GM21576 (cell line): ENCODE data around the gene B3GAT1.

Source experiments
- ATAC-seq: cut with Tn5 transposase; IDR thresholded peaks from one replicate; pipeline ENCODE4 v1.9.1; 2021; ENCODE audit warnings: mild to moderate bottlenecking, moderate library complexity; ENCODE audit not compliant: unreplicated experiment

Gene B3GAT1

DNA sequence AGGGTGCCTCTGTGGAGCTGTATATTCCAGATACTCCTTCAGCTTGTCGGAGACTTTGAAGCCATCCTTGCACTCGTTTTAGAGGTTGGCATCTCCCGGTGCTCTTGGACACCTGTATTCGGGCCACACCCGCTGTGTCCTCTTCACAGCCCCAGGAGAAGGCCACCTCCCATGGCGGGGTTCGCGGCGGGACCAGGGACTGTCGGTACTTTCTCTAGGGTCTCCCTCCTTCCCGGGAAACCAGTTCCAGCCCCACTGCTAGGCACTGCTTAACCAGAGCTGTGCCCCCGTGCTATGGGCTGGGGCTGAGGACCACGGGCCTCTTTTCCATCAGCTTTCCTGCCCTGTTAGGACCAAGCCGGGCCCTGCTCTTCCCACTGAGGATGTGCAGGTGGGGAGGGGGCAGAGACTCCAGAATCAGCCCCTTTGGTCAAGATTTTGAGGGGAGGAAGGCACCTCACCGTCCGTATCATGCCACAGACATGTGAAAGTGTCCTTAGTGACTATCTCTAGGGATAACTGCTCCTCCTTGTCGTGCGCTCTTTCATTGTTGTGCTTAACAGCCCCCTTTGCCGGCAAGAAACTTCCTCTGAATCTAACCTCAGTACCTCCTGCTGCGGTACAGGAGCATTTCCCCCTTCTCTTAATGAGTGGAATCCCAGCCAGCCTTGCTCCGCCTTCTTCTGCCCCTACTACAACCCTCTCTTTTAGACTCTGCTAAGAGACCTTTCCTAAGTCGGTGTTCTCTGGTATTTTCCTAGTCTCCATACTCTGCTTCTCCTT, 1.2 kb upstream of the B3GAT1 start:
- no peak for ATAC-seq

DNA sequence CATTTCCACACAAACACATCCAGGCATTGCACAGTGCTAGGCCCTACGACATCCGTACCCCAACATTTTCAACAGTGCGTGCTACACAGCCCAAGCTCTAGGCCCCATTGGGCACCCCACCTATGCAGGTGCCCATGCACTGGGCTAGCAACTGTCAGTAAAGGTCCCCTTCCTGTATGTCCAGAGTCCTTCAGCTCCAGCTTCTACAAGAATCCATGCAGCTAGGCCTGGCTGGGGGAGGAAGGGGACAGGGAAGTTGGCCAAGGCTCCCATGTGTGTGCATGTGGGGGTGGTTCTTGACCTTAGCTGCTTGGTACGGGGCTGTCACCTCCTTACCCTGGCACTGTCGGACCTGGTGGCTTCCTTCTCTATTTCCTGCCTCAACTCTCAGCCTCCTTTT, 1.3 kb downstream of the B3GAT1 start:
- ATAC-seq: no peak

- ATAC-seq: no peak
Observed at GRCh38 chr11:134409552-134410429, 2.3 kb downstream of the B3GAT1 start.

DNA sequence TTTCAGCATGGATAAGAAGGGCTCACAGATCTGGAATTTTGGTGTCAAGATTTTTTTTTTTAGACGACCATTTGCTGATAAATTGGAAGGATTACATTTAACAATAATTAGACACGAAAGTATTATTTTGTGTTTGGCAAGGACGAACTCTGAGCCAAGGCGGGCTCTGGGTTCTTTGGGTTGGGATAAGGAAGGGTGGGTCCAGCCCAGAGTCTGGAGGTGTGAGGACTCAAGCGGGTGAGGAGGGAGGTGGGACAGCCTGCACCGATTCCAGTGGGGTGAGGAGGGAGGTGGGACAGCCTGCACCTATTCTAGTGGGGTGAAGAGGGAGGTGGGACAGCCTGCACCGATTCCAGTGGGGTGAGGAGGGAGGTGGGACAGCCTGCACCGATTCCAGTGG, 4.1 kb downstream of the B3GAT1 start:
- ATAC-seq: no peak

DNA sequence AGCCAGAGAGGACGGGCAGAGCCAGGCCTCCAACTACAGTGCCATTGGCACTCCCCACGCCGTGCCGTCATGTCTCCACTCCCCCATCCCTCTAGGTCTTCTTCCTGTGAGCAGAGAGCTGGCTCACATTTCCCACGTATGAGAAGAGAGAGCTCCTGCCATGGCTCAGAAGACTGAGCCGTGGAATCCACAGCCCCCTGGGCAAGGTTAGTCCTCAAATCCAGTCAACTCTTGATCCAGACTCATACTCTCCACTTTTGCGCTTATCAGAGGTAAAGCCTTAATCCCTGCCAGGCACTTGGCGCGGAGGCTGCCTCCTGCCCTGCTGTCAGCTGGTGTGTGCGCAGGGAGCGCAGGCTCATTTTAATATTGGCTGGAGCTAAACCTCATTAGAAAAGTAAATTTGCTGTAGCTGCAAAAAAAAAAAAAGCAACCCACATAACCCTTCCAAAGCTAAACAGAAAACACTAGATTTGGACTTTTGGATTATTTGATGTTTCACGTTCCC, 4.7 kb downstream of the B3GAT1 start:
- no peak for ATAC-seq

GRCh38 chr11:134406264-134407185, 5.5 kb downstream of the B3GAT1 start:
- ATAC-seq: no peak

DNA sequence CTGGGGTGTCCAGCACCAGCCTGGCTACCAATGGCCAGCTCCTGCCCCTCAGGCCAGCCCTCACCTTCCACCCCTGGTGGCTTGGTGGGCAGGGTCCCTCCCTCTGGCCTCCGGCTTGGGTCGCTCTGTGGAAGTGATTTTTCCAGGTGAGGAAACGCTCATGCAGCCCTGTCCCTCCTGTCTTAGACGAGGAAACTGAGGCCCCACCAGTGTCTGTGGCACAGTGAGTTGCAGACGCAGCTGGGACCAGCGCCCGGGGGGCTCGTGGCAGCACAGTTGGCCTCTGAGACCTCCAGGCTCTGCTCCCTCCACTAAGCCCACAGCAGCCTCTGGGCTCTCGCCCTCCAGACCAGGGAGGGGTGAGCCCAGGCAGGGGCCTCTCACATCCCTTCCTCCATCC, 6.2 kb downstream of the B3GAT1 start:
- ATAC-seq: no peak

- no peak for ATAC-seq
Observed at GRCh38 chr11:134405436-134405835, 6.6 kb downstream of the B3GAT1 start.

DNA sequence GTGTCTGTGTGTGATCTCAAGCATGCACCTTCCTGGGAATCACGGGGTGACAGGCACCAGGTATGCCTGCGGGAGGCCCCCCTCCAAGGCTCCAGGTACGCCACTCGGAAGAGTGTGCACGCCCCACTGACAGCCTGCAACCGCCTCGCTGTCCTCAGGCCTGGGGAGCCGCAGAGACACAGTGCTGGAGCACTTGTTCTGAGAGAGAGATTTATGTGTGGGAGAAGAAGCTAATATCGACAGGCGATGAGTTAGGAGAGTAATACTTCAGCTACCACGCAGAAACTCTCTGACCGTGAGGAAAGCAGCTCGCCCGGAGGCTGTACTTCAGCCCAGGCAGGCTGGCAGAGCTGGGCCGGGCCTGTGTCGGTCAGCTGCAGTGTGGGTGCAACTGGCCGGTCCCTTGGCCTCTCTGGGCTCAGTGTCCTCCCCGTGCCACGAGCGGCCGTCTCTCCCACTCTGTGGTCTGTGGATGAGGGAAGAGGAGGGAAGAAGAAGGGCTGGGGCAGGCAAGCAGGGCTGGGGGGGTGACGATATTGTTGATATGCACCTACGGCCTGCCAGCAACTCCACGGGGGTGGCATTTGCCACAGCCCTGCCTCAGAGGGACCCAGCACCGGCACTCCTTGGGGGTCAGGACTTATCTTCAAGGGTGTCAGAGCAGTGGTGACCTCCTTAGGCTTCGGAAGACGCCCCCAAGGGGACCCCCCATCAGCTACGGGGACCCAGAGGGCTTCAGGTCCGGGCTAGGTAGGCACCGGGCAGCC, 7.3 kb downstream of the B3GAT1 start:
- no peak for ATAC-seq

- ATAC-seq: no peak
Observed at GRCh38 chr11:134402910-134403309, 9.1 kb downstream of the B3GAT1 start.

- no peak for ATAC-seq
Observed at GRCh38 chr11:134401825-134402809, 9.9 kb downstream of the B3GAT1 start.

- ATAC-seq: no peak
Observed at GRCh38 chr11:134399996-134400395, 12.0 kb downstream of the B3GAT1 start.

DNA sequence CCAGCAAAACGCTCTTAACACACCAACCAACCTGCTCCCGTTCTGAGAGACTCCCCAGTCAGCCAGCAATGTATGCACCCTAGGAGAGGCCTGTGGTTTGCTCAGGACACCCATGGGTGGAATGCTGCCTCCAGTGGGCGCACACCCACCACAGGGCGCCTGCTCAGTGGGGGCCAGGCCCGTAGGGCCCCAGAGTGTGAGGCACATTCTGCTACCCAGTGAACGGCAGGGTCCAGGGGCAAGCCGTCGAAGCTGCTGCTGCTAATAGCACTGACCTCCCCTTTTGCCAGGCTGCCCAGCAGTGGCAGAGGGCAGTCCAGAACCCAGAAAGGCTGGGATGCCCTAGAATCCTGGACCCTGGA, 12.8 kb downstream of the B3GAT1 start:
- ATAC-seq: no peak

DNA sequence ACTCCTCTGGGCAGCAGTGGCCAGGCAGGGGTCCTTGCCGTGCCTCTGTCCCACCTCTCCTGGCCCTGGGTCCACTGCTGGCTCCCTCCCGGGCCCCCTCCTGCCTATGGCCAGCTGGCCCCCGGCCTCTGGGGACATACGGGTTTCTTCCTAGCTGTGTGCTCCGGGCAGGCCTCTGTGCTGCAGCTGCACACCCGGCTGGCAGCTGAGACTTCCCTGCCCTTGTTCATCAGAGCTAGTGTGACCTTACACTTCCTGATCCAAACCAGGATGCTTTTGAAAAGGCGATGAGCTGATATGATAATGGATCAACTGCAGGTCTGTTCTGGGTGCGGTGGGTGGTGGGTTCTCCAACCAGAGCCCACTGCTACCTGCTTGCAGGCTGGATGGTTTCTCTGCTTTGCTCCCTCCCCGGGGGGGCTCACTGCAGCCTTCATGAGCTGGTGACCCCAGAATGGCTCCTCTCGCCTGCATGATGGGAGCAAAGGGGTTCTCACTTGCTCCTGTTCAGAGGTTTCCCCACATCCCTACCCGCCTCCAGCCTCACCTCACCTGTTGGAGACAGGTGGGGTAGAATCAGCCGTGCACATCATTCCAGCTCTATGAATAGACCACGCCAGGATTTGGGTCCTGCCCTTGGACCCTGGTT, 13.3 kb downstream of the B3GAT1 start:
- no peak for ATAC-seq

DNA sequence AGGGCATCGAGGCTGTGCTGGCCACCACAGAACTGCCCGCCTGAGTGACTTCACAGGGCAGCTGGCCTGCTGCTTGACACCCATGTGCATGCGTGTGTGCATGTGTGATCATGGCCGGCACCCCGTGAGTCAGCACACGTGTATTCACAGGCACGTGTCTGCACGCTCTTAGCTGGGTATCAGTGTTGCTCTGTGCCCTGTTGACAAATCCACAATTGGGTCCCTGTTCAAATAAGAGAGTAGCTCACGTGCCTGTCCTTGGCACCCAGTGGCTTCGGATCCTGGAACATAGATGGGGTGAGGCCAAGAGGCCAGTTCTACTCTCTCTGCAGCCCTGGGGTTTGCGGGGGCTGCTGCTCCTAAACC, 14.0 kb downstream of the B3GAT1 start:
- no peak for ATAC-seq

- no peak for ATAC-seq
Observed at GRCh38 chr11:134397304-134398078, 14.6 kb downstream of the B3GAT1 start.

DNA sequence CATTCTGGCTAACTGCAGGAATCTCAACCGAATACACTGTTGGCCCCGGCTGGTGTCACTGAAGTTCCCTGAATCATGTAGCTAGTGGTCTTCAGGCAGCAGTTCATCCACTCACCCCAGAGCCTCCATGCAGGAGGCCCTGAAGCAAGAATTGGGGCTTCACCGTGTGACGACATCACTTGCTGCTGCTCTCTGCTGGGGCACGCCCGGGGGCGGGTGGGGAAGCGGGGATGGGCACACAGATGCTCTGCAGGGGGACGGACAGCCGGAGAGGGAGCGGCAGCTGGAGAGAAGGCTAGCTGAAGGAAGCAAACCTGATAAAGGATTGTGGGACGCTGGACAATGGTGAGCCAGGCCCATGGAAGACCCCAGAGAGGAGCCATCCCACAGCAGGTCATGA, 17.0 kb downstream of the B3GAT1 start:
- ATAC-seq: no peak

GRCh38 chr11:134394311-134394710, 17.7 kb downstream of the B3GAT1 start:
- no peak for ATAC-seq
